ENCODE measurements around the gene GUCY2C.

- TF ChIP-seq EZH2 (IDR thresholded peaks at IDR 0.05; ENCODE audit: low read length, unreplicated experiment), result no peak
- TF ChIP-seq EZH2phosphoT487 (IDR thresholded peaks at IDR 0.05; ENCODE audit: borderline replicate concordance, low read length), result no peak
- no peak for TF ChIP-seq CTCF (conservative IDR thresholded peaks at IDR 0.05; ENCODE audit: low read depth, low read length)
Measured at GRCh38 chr12:14729586-14729985, 33.2 kb upstream of the GUCY2C start.
